Keratinocyte (primary cell): ENCODE data around the gene ADIPOR1. TPM values are rescaled to one million over a fixed set of nuclear protein-coding genes. Genes with fewer than 3 reads are reported as not detected.

Experiments used
- DNase-seq: peaks from one replicate; pipeline ENCODE4 v3.0.0-alpha.2; 2011; ENCODE audit warnings: low read depth, missing footprints, low spot score
- FAIRE-seq: peaks from 2 replicates; lab custom pipeline; 2011; peaks lifted over from hg19 to GRCh38; lab: Jason Lieb, UNC
- H2AFZ ChIP-seq: 2 replicates; pipeline ENCODE4 v1.6.0; 2012; ENCODE audit warnings: low read length, control low read depth, inconsistent platforms; ENCODE audit not compliant: control insufficient read depth
- H3K27ac ChIP-seq: 2 replicates; pipeline ENCODE4 v1.5.1; 2011; ENCODE audit warnings: low read length; ENCODE audit not compliant: control insufficient read depth, insufficient read depth
- H3K27me3 ChIP-seq: 3 replicates; pipeline ENCODE4 v1.6.0; 2011; ENCODE audit warnings: low read length; ENCODE audit not compliant: control insufficient read depth, insufficient read depth; ENCODE audit errors: extremely low read depth
- H3K36me3 ChIP-seq, 2 experiments: 2 replicates in 1 of 2; 3 replicates in 1 of 2; pipeline ENCODE4 v1.5.1; 2011; ENCODE audit warnings: low read length in 2 of 2, mild to moderate bottlenecking in 1 of 2; ENCODE audit not compliant: control insufficient read depth in 2 of 2, insufficient read depth in 2 of 2; ENCODE audit errors: extremely low read depth in 1 of 2
- H3K4me1 ChIP-seq: 3 replicates; pipeline ENCODE4 v1.5.1; 2011; ENCODE audit warnings: low read length; ENCODE audit not compliant: control insufficient read depth, insufficient read depth; ENCODE audit errors: extremely low read depth
- H3K4me2 ChIP-seq: 3 replicates; pipeline ENCODE4 v1.6.0; 2011; ENCODE audit warnings: low read depth, low read length; ENCODE audit not compliant: control insufficient read depth, insufficient read depth; ENCODE audit errors: extremely low read depth
- H3K4me3 ChIP-seq, 3 experiments: fragments of 200-600 bp in 1 of 3; sonication (generic) in 1 of 3; 2 replicates in 2 of 3; 3 replicates in 1 of 3; pipeline ENCODE4 v1.5.1; 2011 to 2016; ENCODE audit warnings: low read length in 3 of 3, mild to moderate bottlenecking in 3 of 3, control low read depth in 2 of 3, inconsistent platforms in 1 of 3, low read depth in 1 of 3, mixed read lengths in 1 of 3, mixed run types in 1 of 3, moderate library complexity in 1 of 3; ENCODE audit not compliant: control insufficient read depth in 2 of 3, insufficient read depth in 2 of 3; ENCODE audit errors: extremely low read depth in 1 of 3
- H3K79me2 ChIP-seq: 2 replicates; pipeline ENCODE4 v1.6.0; 2012; ENCODE audit warnings: low read length; ENCODE audit not compliant: control insufficient read depth, insufficient read depth
- H3K9ac ChIP-seq: 3 replicates; pipeline ENCODE4 v1.6.0; 2011; ENCODE audit warnings: low read length; ENCODE audit not compliant: control insufficient read depth, insufficient read depth; ENCODE audit errors: extremely low read depth
- H3K9me1 ChIP-seq: 3 replicates; pipeline ENCODE4 v1.6.0; 2011; ENCODE audit warnings: low read length; ENCODE audit not compliant: control insufficient read depth, insufficient read depth; ENCODE audit errors: extremely low read depth
- H3K9me3 ChIP-seq: 2 replicates; pipeline ENCODE4 v1.5.1; 2012; ENCODE audit warnings: low read depth, low read length; ENCODE audit not compliant: control insufficient read depth
- H4K20me1 ChIP-seq: 3 replicates; pipeline ENCODE4 v1.6.0; 2011; ENCODE audit warnings: low read length; ENCODE audit not compliant: control insufficient read depth, insufficient read depth; ENCODE audit errors: extremely low read depth
- CTCF ChIP-seq, 3 experiments: IDR thresholded peaks in 1 of 3; conservative IDR thresholded peaks in 1 of 3; optimal IDR thresholded peaks in 1 of 3; 2 replicates in 2 of 3; 3 replicates in 1 of 3; pipeline versions ENCODE3 to v1.5.1; 2011; ENCODE audit warnings: low read length in 3 of 3, mild to moderate bottlenecking in 3 of 3, moderate library complexity in 2 of 3, control low read depth in 1 of 3, inconsistent platforms in 1 of 3; ENCODE audit not compliant: insufficient read depth in 2 of 3; ENCODE audit errors: extremely low read depth in 1 of 3
- EZH2 ChIP-seq: IDR thresholded peaks from one replicate; pipeline ENCODE4 v1.6.1; 2012; ENCODE audit warnings: inconsistent platforms, mild to moderate bottlenecking, low read length, moderate library complexity
- dilution Hi-C: fragments of 300-500 bp; cut with MboI; formaldehyde crosslinking; loops from one replicate; pipeline ENCODE4 v1.7.0; 2020; ENCODE audit warnings: low sequenced_read_pairs; ENCODE audit not compliant: extremely low pct_ligation_motif_present
- polyA plus RNA-seq, 5 experiments: library from polyadenylated mRNA; depleted of rRNA in 3 of 5; stranded (reverse) in 3 of 5; stranded (forward) in 1 of 5; unstranded in 1 of 5; fragments of >200 nt; gene quantifications; 1 replicate in 1 of 5; 2 replicates in 3 of 5; 3 replicates in 1 of 5; pipeline versions ENCODE4 v1.2.1 to v1.2.3, GENCODE V29; 2011 to 2012; ENCODE audit warnings: missing spikeins in 2 of 5, low read depth in 1 of 5, low replicate concordance in 1 of 5

The ADIPOR1 gene
- polyA plus RNA-seq, 1 donor (not counting 4 experiments of a cell fraction or from before 2014, with no cell fraction given) = 260 TPM

- DNase-seq (no peak), FAIRE-seq (no peak)
- H4K20me1 ChIP-seq = no peaks in the 10 kb centered on the region
- no peak overlapping the region for H3K4me2 ChIP-seq
- no peak overlapping the region for H2AFZ ChIP-seq
- TF ChIP-seq EZH2 (no peak), CTCF (optimal IDR thresholded peaks at IDR 0.05 in 1 of 3, IDR thresholded peaks at IDR 0.05 in 1 of 3, conservative IDR thresholded peaks at IDR 0.05 in 1 of 3; ENCODE audit: extremely low read depth in 1 of 3, insufficient read depth in 2 of 3, low read length in 3 of 3) (no peak)
- no peaks in the 10 kb centered on the region for H3K4me1 ChIP-seq
- no peaks in the 10 kb centered on the region for H3K79me2 ChIP-seq
- no peaks in the 10 kb centered on the region for H3K27me3 ChIP-seq
- no peak overlapping the region for H3K9ac ChIP-seq
- dilution Hi-C loops = no loop called here
- no peak overlapping the region for H3K4me3 ChIP-seq
- no peaks in the 10 kb centered on the region for H3K36me3 ChIP-seq
- no peaks in the 10 kb centered on the region for H3K9me1 ChIP-seq
- no peaks in the 10 kb centered on the region for H3K9me3 ChIP-seq
- H3K27ac ChIP-seq = no peak overlapping the region
Observed at GRCh38 chr1:202981939-202982338, 23.8 kb upstream of the ADIPOR1 start.

- Histone ChIP-seq H3K4me1 (no peaks in the 10 kb centered on the region), H3K9me1 (no peaks in the 10 kb centered on the region), H3K79me2 (no peaks in the 10 kb centered on the region), H4K20me1 (no peaks in the 10 kb centered on the region), H3K4me3 (no peak overlapping the region), H3K36me3 (no peaks in the 10 kb centered on the region), H3K9me3 (no peaks in the 10 kb centered on the region), H3K27ac (no peak overlapping the region), H3K9ac (no peak overlapping the region), H2AFZ (no peak overlapping the region), H3K27me3 (no peaks in the 10 kb centered on the region), H3K4me2 (no peak overlapping the region)
- DNase-seq = no peak
- dilution Hi-C loops = no loop called here
- no peak for FAIRE-seq
- TF ChIP-seq CTCF (optimal IDR thresholded peaks at IDR 0.05 in 1 of 3, IDR thresholded peaks at IDR 0.05 in 1 of 3, conservative IDR thresholded peaks at IDR 0.05 in 1 of 3; ENCODE audit: extremely low read depth in 1 of 3, insufficient read depth in 2 of 3, low read length in 3 of 3) (no peak), EZH2 (no peak)
Observed at GRCh38 chr1:202979459-202979858, 21.3 kb upstream of the ADIPOR1 start.
